ENCODE data around the gene SGCD.

Gene SGCD

DNA sequence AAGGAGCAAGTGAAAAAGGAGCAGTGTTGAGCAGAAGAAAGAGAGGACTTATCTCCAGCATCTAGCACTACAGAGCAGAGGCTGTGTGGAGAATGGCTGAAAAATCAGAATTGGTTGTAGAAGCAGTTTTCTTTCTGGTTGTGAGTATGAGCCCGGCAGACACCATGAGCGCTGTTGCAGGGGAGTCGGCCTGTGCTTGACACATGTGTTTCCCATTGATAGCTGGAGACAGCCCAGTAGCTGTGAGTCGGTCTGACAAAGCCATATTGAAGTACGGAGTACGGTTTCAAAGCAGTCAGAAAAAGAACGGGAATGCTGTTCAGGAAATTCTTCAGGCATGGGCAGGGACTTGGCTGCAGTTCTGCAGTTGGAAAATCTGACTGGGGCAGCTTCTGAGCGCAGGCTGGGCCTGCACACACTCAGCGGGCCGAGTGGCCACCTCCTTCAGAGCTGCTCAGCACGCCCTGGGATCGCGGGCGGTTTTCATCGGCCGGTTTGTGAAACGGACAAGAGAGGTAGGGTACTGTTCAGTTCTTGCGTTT, at the start of gene SGCD:
TSS of gene SGCD (plus strand) at position 447 of the 542 bp plus-strand sequence.
- no peak for DNase-seq (ENCODE audit: low spot score)

- DNase-seq (ENCODE audit: low spot score): no peak
Observed at GRCh38 chr5:156277290-156277689, 49.7 kb upstream of the SGCD start.

DNA sequence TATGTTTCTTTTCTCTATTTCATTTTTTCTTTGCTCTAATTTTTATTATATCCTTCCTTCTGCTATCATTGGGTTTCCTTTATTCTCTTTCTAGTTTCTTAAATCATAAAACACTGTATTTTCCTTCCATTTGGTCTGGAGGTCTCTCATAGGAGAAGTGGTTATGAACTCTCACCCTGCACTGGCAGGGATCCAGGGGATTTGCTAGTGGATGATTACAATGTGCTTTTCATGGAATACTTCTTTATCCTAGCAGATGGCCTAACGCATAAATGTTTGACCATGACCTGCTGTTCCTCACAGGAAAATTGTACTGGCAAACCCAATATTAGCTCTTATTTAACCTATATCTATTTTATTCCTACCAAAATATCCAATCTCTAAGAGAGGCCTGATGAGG, 31.5 kb upstream of the SGCD start:
- DNase-seq (ENCODE audit: low spot score): no peak

DNA sequence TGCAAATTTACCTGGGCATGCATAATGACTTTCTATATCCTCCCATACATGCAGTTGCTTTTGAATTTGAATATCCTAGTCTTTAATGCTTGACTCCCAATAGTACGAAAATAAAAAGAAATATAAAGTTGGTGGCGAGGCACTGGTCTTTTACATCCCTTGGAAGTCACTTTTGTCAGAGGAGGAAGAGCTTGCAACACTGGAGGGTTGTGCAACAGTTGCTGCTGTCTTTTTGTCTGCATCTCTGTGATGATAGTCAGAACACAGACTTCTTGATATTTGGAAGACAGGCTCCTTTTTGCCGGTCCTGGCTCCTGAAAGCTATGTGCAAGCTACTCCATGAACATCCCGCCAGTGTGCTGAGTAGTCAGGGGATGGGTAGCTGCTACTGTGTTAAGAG, 16.8 kb upstream of the SGCD start:
- no peak for DNase-seq (ENCODE audit: low spot score)

GRCh38 chr5:156312897-156313694, 13.9 kb upstream of the SGCD start:
- DNase-seq (ENCODE audit: low spot score): no peak

DNA sequence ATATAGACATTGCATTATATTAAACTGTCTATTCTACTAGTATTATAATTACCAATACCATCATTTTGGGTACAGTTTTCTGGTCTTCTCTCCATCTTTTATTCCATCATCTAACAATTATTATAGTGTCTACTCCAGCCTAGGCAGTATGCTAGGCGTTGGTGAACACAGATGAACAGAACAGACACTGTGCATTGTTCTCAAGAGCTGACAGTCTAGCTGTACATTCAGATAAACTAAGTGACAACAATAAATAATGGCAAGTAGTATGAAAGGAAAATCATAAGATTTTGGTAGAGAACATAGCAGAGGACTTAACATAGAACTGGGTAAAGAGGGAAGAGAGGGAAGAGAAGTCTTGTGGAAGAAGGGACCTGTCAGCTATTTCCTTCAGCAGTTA, 12.5 kb upstream of the SGCD start:
- no peak for DNase-seq (ENCODE audit: low spot score)

- DNase-seq (ENCODE audit: low spot score): no peak
Observed at GRCh38 chr5:156322666-156323065, 4.3 kb upstream of the SGCD start.

- DNase-seq (ENCODE audit: low spot score): no peak
Observed at GRCh38 chr5:156327296-156327695, 332 bp downstream of the SGCD start.

DNA sequence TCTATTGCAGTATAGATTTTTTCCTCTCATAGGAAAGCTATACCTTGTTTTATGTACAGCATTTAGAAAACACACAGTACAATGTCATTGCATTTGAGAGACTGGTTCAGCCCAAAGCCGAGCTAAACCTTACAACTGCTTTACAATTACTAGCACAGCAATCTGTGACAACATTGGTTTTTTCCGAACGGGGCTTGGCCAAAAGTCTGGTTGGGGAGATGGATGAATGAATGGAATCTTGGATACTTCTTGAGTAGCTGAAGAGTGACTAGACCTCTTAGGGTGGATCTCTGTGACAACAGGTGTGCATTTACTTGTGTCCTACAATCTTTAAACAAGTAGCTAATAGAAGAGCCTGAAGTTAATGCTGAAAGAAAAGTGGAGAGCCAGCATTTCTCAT, 1.2 kb downstream of the SGCD start:
- no peak for DNase-seq (ENCODE audit: low spot score)

GRCh38 chr5:156328766-156329165, 1.8 kb downstream of the SGCD start:
- DNase-seq (ENCODE audit: low spot score): no peak

- DNase-seq (ENCODE audit: low spot score): no peak
Observed at GRCh38 chr5:156329171-156329611, 2.2 kb downstream of the SGCD start.

DNA sequence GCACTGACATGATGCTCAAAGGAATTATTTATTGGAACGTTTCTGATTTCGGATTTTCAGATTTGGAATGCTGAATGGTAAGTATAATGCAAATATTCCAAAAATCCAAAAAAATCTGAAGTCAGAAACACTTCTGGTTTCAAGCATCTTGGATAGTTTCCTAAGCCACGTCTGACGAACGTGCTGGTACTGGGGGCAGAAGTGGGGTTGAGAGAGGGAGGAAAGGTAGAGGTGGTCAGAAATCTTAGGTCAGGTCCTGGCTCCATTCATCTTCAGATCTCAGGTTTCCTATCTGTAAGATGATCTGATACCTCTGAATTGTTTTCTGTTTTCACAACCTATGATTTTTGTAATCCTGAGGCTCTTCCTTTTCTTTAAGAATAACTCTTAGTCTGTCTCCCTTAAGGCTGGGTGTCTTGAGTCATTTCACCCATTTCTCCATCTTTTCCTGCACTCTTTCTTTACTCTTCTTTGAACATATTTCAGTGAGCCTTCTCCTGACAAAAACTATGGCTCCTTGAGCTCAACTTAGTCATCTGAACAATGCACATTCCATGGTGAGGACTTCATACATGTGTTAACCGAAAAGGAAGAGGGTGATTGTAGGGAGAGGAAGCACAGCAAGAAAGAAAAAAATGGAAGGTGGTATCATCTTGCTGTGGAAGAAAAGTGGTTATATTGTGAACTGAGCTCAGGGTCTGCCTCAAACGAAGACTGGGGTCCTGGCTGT, 3.3 kb downstream of the SGCD start:
- no peak for DNase-seq (ENCODE audit: low spot score)

- no peak for DNase-seq (ENCODE audit: low spot score)
Observed at GRCh38 chr5:156331181-156331580, 4.2 kb downstream of the SGCD start.

DNA sequence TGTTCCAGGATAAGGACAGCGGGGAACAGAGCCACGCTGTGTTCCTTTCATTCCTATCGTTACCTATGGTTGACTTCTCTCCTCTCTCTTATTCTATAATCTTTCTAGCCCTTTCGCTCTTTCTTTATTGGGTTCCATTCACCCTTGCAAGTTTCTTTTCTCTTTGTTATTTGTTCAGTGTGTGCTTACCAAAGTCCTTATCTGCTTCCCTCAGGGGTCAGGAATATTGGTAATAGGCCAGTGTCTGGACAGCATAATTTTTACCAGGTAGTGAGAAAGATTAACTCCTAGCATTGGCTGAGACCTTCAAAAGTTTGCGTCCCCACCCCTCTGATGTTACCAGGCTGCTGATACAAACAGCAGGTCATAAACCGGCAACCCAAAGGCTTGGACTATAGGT, 4.9 kb downstream of the SGCD start:
- DNase-seq (ENCODE audit: low spot score): no peak

- DNase-seq (ENCODE audit: low spot score): no peak
Observed at GRCh38 chr5:156332245-156332644, 5.3 kb downstream of the SGCD start.

GRCh38 chr5:156339139-156339841, 12.3 kb downstream of the SGCD start:
- no peak for DNase-seq (ENCODE audit: low spot score)

DNA sequence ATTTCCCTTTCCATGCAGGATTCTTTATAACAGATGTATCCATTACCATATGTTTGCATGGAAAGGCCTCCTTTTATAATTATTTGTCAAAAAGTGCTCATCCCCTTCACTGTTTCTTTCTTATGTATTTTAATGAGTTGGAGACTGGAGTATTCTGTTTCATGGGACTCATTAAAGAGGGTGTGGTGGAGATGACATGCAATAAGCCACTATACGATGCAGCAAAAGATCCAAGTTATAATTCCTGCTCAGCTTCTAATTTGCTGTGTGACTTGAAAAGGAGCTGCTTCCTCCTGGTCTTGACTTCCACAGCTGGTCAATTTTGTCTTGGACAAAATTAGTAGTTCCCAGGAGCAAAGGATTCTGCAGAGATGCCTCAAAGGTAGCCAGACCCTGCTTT, 13.9 kb downstream of the SGCD start:
- no peak for DNase-seq (ENCODE audit: low spot score)

DNA sequence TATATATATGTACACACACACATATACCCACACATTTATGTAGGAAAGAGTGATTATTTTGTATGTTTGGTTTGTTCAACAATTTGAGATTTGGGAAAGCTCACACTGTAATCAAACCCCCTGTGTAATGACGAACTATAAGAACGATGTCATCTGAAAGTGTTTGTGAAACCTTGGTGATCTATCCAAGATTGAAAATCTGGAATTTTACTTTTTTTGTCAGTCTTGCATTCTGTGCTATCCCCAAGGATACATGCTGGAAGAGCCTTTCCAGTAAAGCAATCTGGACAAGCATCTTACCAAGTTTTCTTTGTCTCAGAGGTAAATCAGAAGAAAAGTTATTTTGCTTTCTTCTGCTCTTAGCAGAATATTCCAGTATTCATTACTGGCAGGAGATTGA, 23.3 kb downstream of the SGCD start:
- no peak for DNase-seq (ENCODE audit: low spot score)

GRCh38 chr5:156351423-156351822, 24.5 kb downstream of the SGCD start:
- DNase-seq (ENCODE audit: low spot score): no peak

GRCh38 chr5:156354571-156354970, 27.6 kb downstream of the SGCD start:
- DNase-seq (ENCODE audit: low spot score): no peak

DNA sequence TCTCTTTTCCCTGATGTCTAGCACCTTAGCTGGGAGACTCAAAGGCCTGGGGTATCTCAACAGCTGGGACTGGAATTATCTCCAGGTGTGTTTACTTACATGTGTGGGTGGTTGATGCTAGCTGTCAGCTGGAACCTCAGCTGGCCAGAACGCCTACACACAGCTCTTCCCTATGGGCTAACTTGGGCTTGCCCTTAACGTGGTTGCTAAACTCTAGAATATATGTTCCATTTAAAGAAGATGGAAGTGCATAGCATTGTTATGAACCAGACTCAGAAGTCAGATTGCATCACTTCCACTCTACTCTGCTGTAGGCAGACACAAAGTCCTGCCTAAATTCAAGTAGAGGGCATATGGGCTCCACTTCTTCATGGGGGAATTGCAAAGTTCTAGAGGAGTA, 29.3 kb downstream of the SGCD start:
- no peak for DNase-seq (ENCODE audit: low spot score)

- DNase-seq (ENCODE audit: low spot score): no peak
Observed at GRCh38 chr5:156359476-156359875, 32.5 kb downstream of the SGCD start.

All from NAMALWA (cell line).